ENCODE data around the gene PDCD1. TPM values are rescaled to one million over a fixed set of nuclear protein-coding genes. Genes with fewer than 3 reads are reported as not detected.

PDCD1 gene
- total and polyA plus RNA-seq, 12 donors, result 1.3 to 14.2 (median 3.2) TPM

DNA sequence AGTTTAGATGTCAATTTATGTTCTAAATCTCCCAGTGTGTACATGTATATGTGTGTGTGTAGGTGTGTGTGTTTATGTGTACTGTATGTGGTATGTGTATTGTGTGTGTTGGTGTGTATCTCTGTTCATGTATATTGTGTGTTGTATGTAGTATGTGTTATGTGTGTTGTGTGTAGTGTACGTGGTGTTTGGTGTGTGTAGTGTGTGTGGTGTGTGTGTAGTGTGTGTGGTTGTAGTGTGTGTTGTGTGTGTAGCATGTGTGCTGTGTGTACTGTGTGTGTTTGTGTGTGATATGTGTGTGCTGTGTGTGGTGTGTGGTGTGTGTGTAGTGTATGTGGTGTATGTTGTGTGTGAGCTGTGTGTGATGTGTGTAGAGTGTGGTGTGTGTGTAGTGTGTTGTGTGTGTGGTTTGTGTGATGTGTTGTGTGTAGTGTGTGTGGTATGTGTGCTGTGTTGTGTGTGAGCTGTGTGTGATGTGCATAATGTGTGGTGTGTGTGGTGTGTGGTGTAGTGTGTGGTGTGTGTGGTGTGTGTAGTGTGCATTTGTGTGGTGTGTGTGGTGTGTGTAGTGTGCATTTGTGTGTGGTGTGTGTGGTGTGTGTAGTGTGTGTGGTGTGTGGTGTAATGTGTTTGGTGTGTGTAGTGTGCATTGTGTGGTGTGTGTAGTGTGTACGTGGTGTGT is 5.6 kb upstream of the PDCD1 start:
- H3K4me1 ChIP-seq, result peaks cover 12 to 40% (median 15%) of the 10 kb centered on the region in 9 donors
- H3K27me3 ChIP-seq, result peaks cover 6 to 58% (median 39%) of the 10 kb centered on the region in 7 donors
- H3K4me3 ChIP-seq, result no peak overlapping the region
- no peaks in the 10 kb centered on the region for H3K9me3 ChIP-seq
- TF ChIP-seq, protein P1, sequence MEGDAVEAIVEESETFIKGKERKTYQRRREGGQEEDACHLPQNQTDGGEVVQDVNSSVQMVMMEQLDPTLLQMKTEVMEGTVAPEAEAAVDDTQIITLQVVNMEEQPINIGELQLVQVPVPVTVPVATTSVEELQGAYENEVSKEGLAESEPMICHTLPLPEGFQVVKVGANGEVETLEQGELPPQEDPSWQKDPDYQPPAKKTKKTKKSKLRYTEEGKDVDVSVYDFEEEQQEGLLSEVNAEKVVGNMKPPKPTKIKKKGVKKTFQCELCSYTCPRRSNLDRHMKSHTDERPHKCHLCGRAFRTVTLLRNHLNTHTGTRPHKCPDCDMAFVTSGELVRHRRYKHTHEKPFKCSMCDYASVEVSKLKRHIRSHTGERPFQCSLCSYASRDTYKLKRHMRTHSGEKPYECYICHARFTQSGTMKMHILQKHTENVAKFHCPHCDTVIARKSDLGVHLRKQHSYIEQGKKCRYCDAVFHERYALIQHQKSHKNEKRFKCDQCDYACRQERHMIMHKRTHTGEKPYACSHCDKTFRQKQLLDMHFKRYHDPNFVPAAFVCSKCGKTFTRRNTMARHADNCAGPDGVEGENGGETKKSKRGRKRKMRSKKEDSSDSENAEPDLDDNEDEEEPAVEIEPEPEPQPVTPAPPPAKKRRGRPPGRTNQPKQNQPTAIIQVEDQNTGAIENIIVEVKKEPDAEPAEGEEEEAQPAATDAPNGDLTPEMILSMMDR (IDR thresholded peaks at IDR 0.05), result no peak
- 70 to 97% methylated on average over 2 of the region's 2 CpGs for WGBS, 2 donors
- DNase-seq (no peak), ATAC-seq (no peak)
- H3K36me3 ChIP-seq, result no peaks in the 10 kb centered on the region
- H3K27ac ChIP-seq, result no peak overlapping the region
- intact Hi-C loops (cut with DNase I), result loop anchor here in 2 of 10 donors (10.0 kb wide), 1 partner anchor 60 kb away; the partner anchor contains the start of gene NEU4 (in 2 of the 2)

DNA sequence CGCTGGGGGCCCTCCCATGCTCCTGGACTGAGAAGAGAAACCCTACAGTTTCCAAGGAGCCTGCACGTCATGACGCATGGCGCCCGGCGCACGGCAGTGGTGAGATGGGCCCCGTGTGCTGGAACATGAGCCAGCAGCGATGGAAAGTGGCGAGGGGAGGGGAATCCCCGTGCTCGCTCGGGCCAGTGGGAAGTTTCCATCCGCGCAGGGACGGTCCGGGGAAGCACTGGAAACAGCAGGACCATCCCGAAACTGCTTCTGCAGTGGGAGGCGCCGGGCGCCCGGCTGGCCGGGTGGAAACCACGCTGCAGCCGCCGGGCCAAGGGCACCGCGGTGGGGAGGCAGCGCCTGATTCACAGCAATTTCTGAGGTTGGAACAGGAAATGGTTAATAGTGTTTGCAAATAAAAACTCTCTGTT is 4.9 kb upstream of the PDCD1 start:
- H3K27me3 ChIP-seq, result peaks cover 6 to 57% (median 39%) of the 10 kb centered on the region in 7 donors

DNA sequence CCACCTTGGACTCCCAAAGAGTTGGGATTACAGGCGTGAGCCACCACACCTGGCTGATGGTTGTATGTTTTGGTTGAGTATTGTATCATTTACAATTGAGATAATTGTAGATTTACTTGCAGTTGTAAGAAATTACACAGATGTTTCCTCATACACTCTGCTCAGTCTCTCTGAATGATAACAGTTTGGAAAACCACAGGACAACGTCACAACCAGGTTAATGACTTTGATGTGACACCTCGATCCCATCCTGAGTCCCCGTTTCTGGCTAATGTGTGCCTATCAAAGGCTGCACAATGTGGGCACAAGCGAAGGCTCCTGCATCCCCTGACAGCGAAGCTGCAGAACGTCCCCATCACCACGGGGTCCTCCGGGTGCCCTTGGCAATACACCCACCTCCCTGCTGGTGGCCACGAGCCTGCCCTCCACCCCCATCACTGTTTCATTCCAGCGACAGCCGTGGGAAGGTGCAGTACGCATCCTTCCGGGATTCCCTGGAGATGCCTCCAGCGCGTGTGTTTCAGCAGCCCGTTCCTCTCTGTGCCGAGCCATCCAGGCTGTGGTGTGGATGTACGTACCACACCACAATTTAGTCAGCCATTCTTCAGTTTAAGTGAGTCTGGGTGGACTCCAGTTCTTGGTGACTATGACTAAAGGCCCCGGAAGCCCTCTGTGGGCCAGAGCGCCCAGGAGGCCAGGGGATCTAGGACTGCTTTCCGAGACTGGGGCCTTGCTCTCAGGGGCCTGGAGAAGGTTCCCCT is 4.3 kb upstream of the PDCD1 start:
- Histone ChIP-seq H3K4me1 (peaks cover 18 to 42% (median 21%) of the 10 kb centered on the region in 9 donors), H3K27me3 (peaks cover 6 to 57% (median 38%) of the 10 kb centered on the region in 7 donors), H3K4me3 (peak overlapping the region in 1 of 10 donors; percentile 24), H3K27ac (peak overlapping the region in 1 of 10 donors; percentile 63), H3K36me3 (no peaks in the 10 kb centered on the region), H3K9me3 (no peaks in the 10 kb centered on the region)
- DNase-seq (peak in 1 of 2 donors; percentile 5), ATAC-seq (no peak)
- intact Hi-C loops (cut with DNase I), result loop anchor here in 2 of 10 donors (10.0 kb wide), 1 partner anchor 58 kb away; the partner anchor contains the start of gene NEU4 (in 2 of the 2)
- 75 to 79% methylated on average over 22 of the region's 22 CpGs for WGBS, 2 donors
- TF ChIP-seq, protein P1 (IDR thresholded peaks at IDR 0.05), result no peak

More for the DNA sequence above, 4.9 kb upstream of the PDCD1 start:
- Histone ChIP-seq H3K4me3 (peak overlapping the region in 4 of 10 donors; percentile 0 to 24 (median 14)), H3K36me3 (no peaks in the 10 kb centered on the region), H3K27ac (peak overlapping the region in 1 of 10 donors; percentile 63), H3K9me3 (no peaks in the 10 kb centered on the region), H3K4me1 (peaks cover 18 to 46% (median 21%) of the 10 kb centered on the region in 9 donors)
- TF ChIP-seq, protein P1 (IDR thresholded peaks at IDR 0.05), result no peak
- WGBS, 2 donors, result 29 to 35% methylated on average over 29 of the region's 29 CpGs
- DNase-seq (peak in 1 of 2 donors; percentile 41), ATAC-seq (peak in 4 of 8 donors; percentile 2 to 32 (median 14))
- intact Hi-C loops (cut with DNase I), result loop anchor here in 2 of 10 donors (10.0 kb wide), 1 partner anchor 59 kb away; the partner anchor contains the start of gene NEU4 (in 2 of the 2)

- DNase-seq, result no peak
- TF ChIP-seq, protein P1 (IDR thresholded peaks at IDR 0.05), result no peak
- Histone ChIP-seq H3K4me1 (peaks cover 18 to 42% (median 21%) of the 10 kb centered on the region in 9 donors), H3K36me3 (no peaks in the 10 kb centered on the region), H3K4me3 (no peak overlapping the region), H3K27ac (no peak overlapping the region), H3K9me3 (no peaks in the 10 kb centered on the region), H3K27me3 (peaks cover 4 to 51% (median 29%) of the 10 kb centered on the region in 7 donors)
- 73 to 77% methylated on average over 8 of the region's 8 CpGs for WGBS, 2 donors
- intact Hi-C loops (cut with DNase I), result loop anchor here in 2 of 10 donors (10.0 kb wide), 1 partner anchor 57 kb away; the partner anchor contains the start of gene NEU4 (in 2 of the 2)
- ATAC-seq, result no peak
Measured at GRCh38 chr2:241862093-241862492, 3.4 kb upstream of the PDCD1 start.
